Astrocyte (in vitro differentiated cells and primary cell): Measurements from ENCODE around the gene CADM1.

Experiments used
- EZH2 ChIP-seq: IDR thresholded peaks from 2 replicates; pipeline ENCODE4 v1.6.1; 2012; ENCODE audit warnings: mild to moderate bottlenecking, low read length, inconsistent platforms; ENCODE audit not compliant: insufficient read depth
- TF ChIP-seq, protein P1 (sequence below): IDR thresholded peaks from 2 replicates; pipeline ENCODE4 v1.5.1; 2011; ENCODE audit warnings: low read depth, mild to moderate bottlenecking, inconsistent platforms, low read length, moderate library complexity; ENCODE audit not compliant: insufficient read depth

DNA sequence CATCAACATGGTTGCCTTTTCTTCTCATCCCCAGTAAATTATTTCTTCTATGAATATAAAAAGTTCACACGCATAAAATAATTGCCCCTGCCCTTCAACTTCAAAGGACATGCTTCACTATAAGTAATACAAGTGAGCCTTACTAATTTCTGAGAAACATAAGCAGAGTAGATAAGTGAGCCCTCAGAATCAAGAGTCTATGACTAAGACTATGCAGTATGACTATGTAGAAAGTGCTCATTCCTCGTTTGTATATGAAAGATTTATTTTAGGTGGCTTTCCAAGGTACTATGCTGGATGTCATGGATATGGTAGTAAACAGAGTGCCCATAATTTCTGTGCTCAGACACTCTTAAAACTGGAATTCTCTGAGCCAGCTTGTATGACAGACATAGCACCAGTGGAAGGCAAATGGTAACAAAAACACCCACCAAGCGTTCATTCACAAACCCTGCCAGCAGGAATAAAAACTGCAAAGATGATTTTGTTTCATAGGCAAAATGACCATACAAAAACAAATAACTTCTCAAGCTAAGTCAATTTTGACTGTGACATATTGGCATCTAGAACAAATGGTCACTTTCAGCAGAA, 189.8 kb downstream of the CADM1 start:
- TF ChIP-seq, protein P1, sequence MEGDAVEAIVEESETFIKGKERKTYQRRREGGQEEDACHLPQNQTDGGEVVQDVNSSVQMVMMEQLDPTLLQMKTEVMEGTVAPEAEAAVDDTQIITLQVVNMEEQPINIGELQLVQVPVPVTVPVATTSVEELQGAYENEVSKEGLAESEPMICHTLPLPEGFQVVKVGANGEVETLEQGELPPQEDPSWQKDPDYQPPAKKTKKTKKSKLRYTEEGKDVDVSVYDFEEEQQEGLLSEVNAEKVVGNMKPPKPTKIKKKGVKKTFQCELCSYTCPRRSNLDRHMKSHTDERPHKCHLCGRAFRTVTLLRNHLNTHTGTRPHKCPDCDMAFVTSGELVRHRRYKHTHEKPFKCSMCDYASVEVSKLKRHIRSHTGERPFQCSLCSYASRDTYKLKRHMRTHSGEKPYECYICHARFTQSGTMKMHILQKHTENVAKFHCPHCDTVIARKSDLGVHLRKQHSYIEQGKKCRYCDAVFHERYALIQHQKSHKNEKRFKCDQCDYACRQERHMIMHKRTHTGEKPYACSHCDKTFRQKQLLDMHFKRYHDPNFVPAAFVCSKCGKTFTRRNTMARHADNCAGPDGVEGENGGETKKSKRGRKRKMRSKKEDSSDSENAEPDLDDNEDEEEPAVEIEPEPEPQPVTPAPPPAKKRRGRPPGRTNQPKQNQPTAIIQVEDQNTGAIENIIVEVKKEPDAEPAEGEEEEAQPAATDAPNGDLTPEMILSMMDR: no peak
- no peak for TF ChIP-seq EZH2
